HFF-Myc (cell line): ENCODE measurements around the gene DNAAF9.

Source experiments
- DNase-seq: peaks from one replicate; pipeline ENCODE4 v3.0.0-alpha.2; 2011; ENCODE audit warnings: low read depth; ENCODE audit errors: extremely low read depth
- H3K4me3 ChIP-seq: replicated peaks from 2 replicates; pipeline ENCODE4 v1.5.1; 2011; ENCODE audit warnings: low read depth, mild to moderate bottlenecking, control low read depth, low read length
- CTCF ChIP-seq: IDR thresholded peaks from 2 replicates; pipeline ENCODE4 v1.5.1; 2012; ENCODE audit warnings: mild to moderate bottlenecking, low read depth, low read length, control low read depth; ENCODE audit errors: missing control alignments

DNAAF9 gene

GRCh38 chr20:3377644-3378043 lies 29.8 kb downstream of the DNAAF9 start:
- H3K4me3 ChIP-seq: no peak overlapping the region
- DNase-seq: no peak
- TF ChIP-seq CTCF: no peak

GRCh38 chr20:3374296-3374695 lies 33.2 kb downstream of the DNAAF9 start:
- TF ChIP-seq CTCF: no peak
- no peak overlapping the region for H3K4me3 ChIP-seq

GRCh38 chr20:3371754-3372153 lies 35.7 kb downstream of the DNAAF9 start:
- no peak overlapping the region for H3K4me3 ChIP-seq
- no peak for DNase-seq
- TF ChIP-seq CTCF: no peak

More at GRCh38 chr20:3374296-3374695, 33.2 kb downstream of the DNAAF9 start:
- DNase-seq: no peak

GRCh38 chr20:3367089-3367488 lies 40.4 kb downstream of the DNAAF9 start:
- TF ChIP-seq CTCF: no peak
- no peak for DNase-seq
- H3K4me3 ChIP-seq: no peak overlapping the region

- no peak for DNase-seq
- TF ChIP-seq CTCF: no peak
- H3K4me3 ChIP-seq: no peak overlapping the region
Observed at GRCh38 chr20:3364323-3365013, 43.0 kb downstream of the DNAAF9 start.

GRCh38 chr20:3360752-3361151 lies 46.7 kb downstream of the DNAAF9 start:
- DNase-seq: no peak
- no peak overlapping the region for H3K4me3 ChIP-seq
- TF ChIP-seq CTCF: no peak

- no peak for TF ChIP-seq CTCF
- no peak for DNase-seq
- H3K4me3 ChIP-seq: no peak overlapping the region
Observed at GRCh38 chr20:3358676-3359340, 48.7 kb downstream of the DNAAF9 start.
